ENCODE measurements around the gene SRRM4. TPM values are rescaled to one million over a fixed set of nuclear protein-coding genes. Genes with fewer than 3 reads are reported as not detected.

SRRM4 gene
- total RNA-seq, 1 experiment from 2014 or later, result 0.02 TPM

DNA sequence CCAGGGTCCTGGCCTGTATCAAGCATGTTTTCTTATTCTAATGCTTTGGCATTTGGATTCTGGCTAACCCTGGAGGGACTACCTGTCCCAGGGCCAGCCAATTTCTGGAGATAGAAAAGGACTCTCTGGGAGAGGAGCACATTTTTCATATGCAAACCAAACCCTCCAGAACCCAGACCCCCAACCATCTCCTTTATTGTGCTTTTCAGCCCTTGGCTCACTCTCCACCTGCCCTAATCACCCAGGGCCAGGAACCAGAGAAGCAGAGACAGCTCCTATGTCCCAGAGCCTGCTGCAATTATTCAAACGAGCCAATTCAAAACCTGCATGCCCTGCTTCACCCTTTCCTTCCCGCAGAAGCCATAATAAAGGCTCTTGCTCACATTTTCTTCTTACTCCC lies 221.2 kb downstream of the SRRM4 start:
- Histone ChIP-seq H3K79me2 (ENCODE audit: insufficient read depth, low read length) (no peaks in the 10 kb centered on the region), H3K4me1 (ENCODE audit: control insufficient read depth in 1 of 2, insufficient read depth in 2 of 2, low read length in 2 of 2) (no peaks in the 10 kb centered on the region), H3K27ac (ENCODE audit: low read depth, low read length) (no peak overlapping the region), H3K4me2 (ENCODE audit: low read length) (no peak overlapping the region), H3K9me3 (ENCODE audit: control insufficient read depth in 1 of 2, insufficient read depth in 1 of 2, low read depth in 1 of 2, low read length in 2 of 2) (no peaks in the 10 kb centered on the region), H2AFZ (ENCODE audit: low read depth, low read length, poor library complexity, severe bottlenecking) (no peak overlapping the region), H3K9ac (ENCODE audit: low read length) (no peak overlapping the region), H3K9me2 (ENCODE audit: insufficient read depth) (no peaks in the 10 kb centered on the region), H4K20me1 (ENCODE audit: insufficient read depth) (no peaks in the 10 kb centered on the region), H3K36me3 (ENCODE audit: control insufficient read depth in 1 of 2, insufficient read depth in 2 of 2, low read length in 2 of 2) (no peaks in the 10 kb centered on the region), H3K27me3 (ENCODE audit: insufficient read depth, low read length) (no peaks in the 10 kb centered on the region), H3K4me3 (replicated peaks in 1 of 2; ENCODE audit: low read depth in 1 of 2, low read length in 2 of 2) (no peak overlapping the region)
- no peak for TF ChIP-seq CBX3 (IDR thresholded peaks at IDR 0.05; ENCODE audit: low read depth)
- no peak for TF ChIP-seq YY1 (IDR thresholded peaks at IDR 0.05; ENCODE audit: extremely low read depth, insufficient replicate concordance, low read depth, low read length)
- TF ChIP-seq, protein P1, sequence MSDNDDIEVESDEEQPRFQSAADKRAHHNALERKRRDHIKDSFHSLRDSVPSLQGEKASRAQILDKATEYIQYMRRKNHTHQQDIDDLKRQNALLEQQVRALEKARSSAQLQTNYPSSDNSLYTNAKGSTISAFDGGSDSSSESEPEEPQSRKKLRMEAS (IDR thresholded peaks at IDR 0.05), result no peak
- TF ChIP-seq CEBPB (IDR thresholded peaks at IDR 0.05; ENCODE audit: low read depth), result no peak
- no peak for TF ChIP-seq RAD21 (IDR thresholded peaks at IDR 0.05; ENCODE audit: low read depth)
- no peak for TF ChIP-seq POLR2A (IDR thresholded peaks at IDR 0.05; ENCODE audit: borderline replicate concordance, extremely low read depth, insufficient read depth, insufficient read length)
- no peak for TF ChIP-seq SIN3A (IDR thresholded peaks at IDR 0.05; ENCODE audit: low read depth)
- no peak for TF ChIP-seq ZNF274 (IDR thresholded peaks at IDR 0.05; ENCODE audit: low read depth, low read length)
- no peak for TF ChIP-seq TCF7L2 (IDR thresholded peaks at IDR 0.05; ENCODE audit: borderline replicate concordance, extremely low read depth, insufficient read depth, insufficient read length)
- no peak for TF ChIP-seq ELF1 (IDR thresholded peaks at IDR 0.05; ENCODE audit: borderline replicate concordance, low read depth)
- ChIA-PET RAD21 (ENCODE audit: low non-redundant PET in 1 of 2, low total read pairs in 2 of 2, uncharacterized antibody in 2 of 2, unreplicated experiment in 2 of 2) (interaction anchor here in 1 of 2 experiments (0.7 kb wide), 1 partner anchor 20 kb away, joined by 6 read pairs; no protein-coding TSS in a partner anchor), CTCF (interaction anchor here (1.3 kb wide), 1 partner anchor 32 kb away, joined by 3 read pairs; no protein-coding TSS in a partner anchor), POLR2A (no interaction called here)
- BruUV-seq (replicated peaks), result no TSS peak
- no peak for DNase-seq (ENCODE audit: low read depth, low spot score)
- intact Hi-C loops (cut with micrococcal nuclease), result no loop called here
- ATAC-seq, result no peak

DNA sequence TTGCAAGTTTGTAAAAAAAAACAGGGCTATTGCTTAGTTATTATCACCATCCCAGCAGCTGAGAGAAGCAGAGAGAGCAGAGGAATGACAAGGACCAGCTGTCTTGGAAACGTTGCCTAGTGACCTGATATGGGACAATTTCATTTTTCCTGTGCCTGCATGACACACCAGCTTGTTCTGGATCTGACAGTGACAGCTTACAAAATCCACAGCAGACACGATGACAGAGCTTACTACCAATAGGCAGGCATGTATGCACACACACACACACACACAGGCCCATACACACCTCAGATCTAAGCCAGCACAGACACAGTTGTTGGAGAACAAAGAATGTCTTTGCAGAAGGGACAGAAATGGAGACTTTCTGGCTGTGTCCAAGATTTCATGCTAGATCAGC lies 222.8 kb downstream of the SRRM4 start:
- DNase-seq (ENCODE audit: low read depth, low spot score) (no peak), ATAC-seq (no peak)
- H3K9me3 ChIP-seq (ENCODE audit: control insufficient read depth in 1 of 2, insufficient read depth in 1 of 2, low read depth in 1 of 2, low read length in 2 of 2), result no peaks in the 10 kb centered on the region
- no peak overlapping the region for H3K9ac ChIP-seq (ENCODE audit: low read length)
- no peaks in the 10 kb centered on the region for H3K4me1 ChIP-seq (ENCODE audit: control insufficient read depth in 1 of 2, insufficient read depth in 2 of 2, low read length in 2 of 2)
- no peaks in the 10 kb centered on the region for H3K36me3 ChIP-seq (ENCODE audit: control insufficient read depth in 1 of 2, insufficient read depth in 2 of 2, low read length in 2 of 2)
- no peak overlapping the region for H3K27ac ChIP-seq (ENCODE audit: low read depth, low read length)
- RAD21 ChIA-PET (ENCODE audit: low non-redundant PET in 1 of 2, low total read pairs in 2 of 2, uncharacterized antibody in 2 of 2, unreplicated experiment in 2 of 2), result no interaction called here
- H3K4me2 ChIP-seq (ENCODE audit: low read length), result no peak overlapping the region
- no peak overlapping the region for H3K4me3 ChIP-seq (replicated peaks in 1 of 2; ENCODE audit: low read depth in 1 of 2, low read length in 2 of 2)
- H3K79me2 ChIP-seq (ENCODE audit: insufficient read depth, low read length), result no peaks in the 10 kb centered on the region
- no peaks in the 10 kb centered on the region for H4K20me1 ChIP-seq (ENCODE audit: insufficient read depth)
- H2AFZ ChIP-seq (ENCODE audit: low read depth, low read length, poor library complexity, severe bottlenecking), result no peak overlapping the region
- no TSS peak for BruUV-seq (replicated peaks)
- POLR2A ChIA-PET, result no interaction called here
- intact Hi-C loops (cut with micrococcal nuclease), result no loop called here
- no peaks in the 10 kb centered on the region for H3K27me3 ChIP-seq (ENCODE audit: insufficient read depth, low read length)
- no peaks in the 10 kb centered on the region for H3K9me2 ChIP-seq (ENCODE audit: insufficient read depth)
- CTCF ChIA-PET, result no interaction called here
- TF ChIP-seq, protein P2, sequence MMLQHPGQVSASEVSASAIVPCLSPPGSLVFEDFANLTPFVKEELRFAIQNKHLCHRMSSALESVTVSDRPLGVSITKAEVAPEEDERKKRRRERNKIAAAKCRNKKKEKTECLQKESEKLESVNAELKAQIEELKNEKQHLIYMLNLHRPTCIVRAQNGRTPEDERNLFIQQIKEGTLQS (IDR thresholded peaks at IDR 0.05), result no peak
- no peak for TF ChIP-seq SRF (IDR thresholded peaks at IDR 0.05; ENCODE audit: low read depth)
- no peak for TF ChIP-seq EZH2phosphoT487 (IDR thresholded peaks at IDR 0.05; ENCODE audit: borderline replicate concordance)
- TF ChIP-seq, protein P3, sequence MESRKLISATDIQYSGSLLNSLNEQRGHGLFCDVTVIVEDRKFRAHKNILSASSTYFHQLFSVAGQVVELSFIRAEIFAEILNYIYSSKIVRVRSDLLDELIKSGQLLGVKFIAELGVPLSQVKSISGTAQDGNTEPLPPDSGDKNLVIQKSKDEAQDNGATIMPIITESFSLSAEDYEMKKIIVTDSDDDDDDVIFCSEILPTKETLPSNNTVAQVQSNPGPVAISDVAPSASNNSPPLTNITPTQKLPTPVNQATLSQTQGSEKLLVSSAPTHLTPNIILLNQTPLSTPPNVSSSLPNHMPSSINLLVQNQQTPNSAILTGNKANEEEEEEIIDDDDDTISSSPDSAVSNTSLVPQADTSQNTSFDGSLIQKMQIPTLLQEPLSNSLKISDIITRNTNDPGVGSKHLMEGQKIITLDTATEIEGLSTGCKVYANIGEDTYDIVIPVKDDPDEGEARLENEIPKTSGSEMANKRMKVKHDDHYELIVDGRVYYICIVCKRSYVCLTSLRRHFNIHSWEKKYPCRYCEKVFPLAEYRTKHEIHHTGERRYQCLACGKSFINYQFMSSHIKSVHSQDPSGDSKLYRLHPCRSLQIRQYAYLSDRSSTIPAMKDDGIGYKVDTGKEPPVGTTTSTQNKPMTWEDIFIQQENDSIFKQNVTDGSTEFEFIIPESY (IDR thresholded peaks at IDR 0.05; ENCODE audit: extremely low read depth, insufficient replicate concordance, low read length), result no peak
- TF ChIP-seq JUND (IDR thresholded peaks at IDR 0.05), result no peak
- no peak for TF ChIP-seq ZNF274 (IDR thresholded peaks at IDR 0.05; ENCODE audit: low read depth, low read length)
- no peak for TF ChIP-seq YY1 (IDR thresholded peaks at IDR 0.05; ENCODE audit: extremely low read depth, insufficient replicate concordance, low read depth, low read length)
- TF ChIP-seq, protein P4, sequence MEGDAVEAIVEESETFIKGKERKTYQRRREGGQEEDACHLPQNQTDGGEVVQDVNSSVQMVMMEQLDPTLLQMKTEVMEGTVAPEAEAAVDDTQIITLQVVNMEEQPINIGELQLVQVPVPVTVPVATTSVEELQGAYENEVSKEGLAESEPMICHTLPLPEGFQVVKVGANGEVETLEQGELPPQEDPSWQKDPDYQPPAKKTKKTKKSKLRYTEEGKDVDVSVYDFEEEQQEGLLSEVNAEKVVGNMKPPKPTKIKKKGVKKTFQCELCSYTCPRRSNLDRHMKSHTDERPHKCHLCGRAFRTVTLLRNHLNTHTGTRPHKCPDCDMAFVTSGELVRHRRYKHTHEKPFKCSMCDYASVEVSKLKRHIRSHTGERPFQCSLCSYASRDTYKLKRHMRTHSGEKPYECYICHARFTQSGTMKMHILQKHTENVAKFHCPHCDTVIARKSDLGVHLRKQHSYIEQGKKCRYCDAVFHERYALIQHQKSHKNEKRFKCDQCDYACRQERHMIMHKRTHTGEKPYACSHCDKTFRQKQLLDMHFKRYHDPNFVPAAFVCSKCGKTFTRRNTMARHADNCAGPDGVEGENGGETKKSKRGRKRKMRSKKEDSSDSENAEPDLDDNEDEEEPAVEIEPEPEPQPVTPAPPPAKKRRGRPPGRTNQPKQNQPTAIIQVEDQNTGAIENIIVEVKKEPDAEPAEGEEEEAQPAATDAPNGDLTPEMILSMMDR (IDR thresholded peaks at IDR 0.05 in 2 of 3, conservative IDR thresholded peaks at IDR 0.05 in 1 of 3; ENCODE audit: borderline replicate concordance in 1 of 3, insufficient read depth in 1 of 3, low read depth in 2 of 3, low read length in 2 of 3), result no peak
- no peak for TF ChIP-seq SIN3A (IDR thresholded peaks at IDR 0.05; ENCODE audit: low read depth)
- TF ChIP-seq CEBPB (IDR thresholded peaks at IDR 0.05; ENCODE audit: low read depth), result no peak

Data from HCT116 (cell line).